Right atrium auricular region (tissue), 2 donors: ENCODE data around the gene SPDYE17. TPM values are rescaled to one million over a fixed set of nuclear protein-coding genes. Genes with fewer than 3 reads are reported as not detected.

Experiments
- total RNA-seq, 2 donors: library from RNA; depleted of rRNA; stranded (reverse); fragments of >200 nt; gene quantifications; one replicate each; pipeline ENCODE4 v1.1.0, GENCODE V29; 2016

Gene SPDYE17
- total RNA-seq, 2 donors from 2014 or later = not detected

Other genes with a start within 250 kb of the SPDYE17 start
- gene SPDYE18, start 30.2 kb upstream of the SPDYE17 start, total RNA-seq = not detected
- gene CCDC146, start 90.3 kb upstream of the SPDYE17 start, total RNA-seq = 10 to 100 TPM in 1 of 2 donors, 1 to 10 TPM in 1; 3.6 to 12.7 TPM
- gene FGL2, start 167.5 kb upstream of the SPDYE17 start, total RNA-seq = 10 to 100 TPM; 13.3 to 18.0 TPM